ENCODE data around the gene RNASE4. TPM values are rescaled to one million over a fixed set of nuclear protein-coding genes. Genes with fewer than 3 reads are reported as not detected.

The RNASE4 gene
- total RNA-seq, 1 experiment from 2014 or later = 3.9 TPM

DNA sequence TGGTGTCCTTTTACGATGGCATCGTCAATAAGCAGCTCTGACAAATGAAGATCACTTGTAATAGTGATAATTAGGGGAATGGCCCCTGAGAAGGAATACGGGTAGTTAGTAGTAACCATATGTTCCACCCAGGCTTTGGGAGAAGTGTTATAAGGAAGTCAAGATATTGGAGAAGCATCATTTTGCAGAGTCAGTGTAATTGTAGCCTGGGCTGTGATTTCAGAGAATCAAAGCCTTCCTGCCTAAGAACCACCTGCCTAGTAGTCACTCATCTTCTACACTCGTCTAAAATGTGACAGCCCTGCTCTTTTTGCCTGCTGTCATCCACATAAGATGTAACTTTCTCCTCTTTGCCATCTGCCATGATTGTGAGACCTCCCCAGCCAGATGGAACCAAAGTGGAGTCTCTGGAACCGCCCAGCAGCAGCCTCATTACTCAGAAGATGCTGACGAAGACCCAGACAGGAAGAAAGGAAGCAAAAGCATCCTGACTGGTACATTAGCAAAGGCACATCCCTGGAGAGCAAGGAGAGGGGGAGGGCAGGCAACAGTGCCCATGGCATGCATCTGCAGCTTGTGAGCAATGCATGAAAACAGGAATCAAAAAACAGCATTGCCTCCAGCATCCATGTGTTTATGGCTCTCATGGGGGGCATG lies 48.7 kb downstream of the RNASE4 start:
- Histone ChIP-seq H3K4me3 (replicated peaks in 1 of 2; ENCODE audit: low read depth in 1 of 2, low read length in 2 of 2) (no peak overlapping the region), H3K4me2 (ENCODE audit: low read length) (no peak overlapping the region), H4K20me1 (ENCODE audit: insufficient read depth) (no peaks in the 10 kb centered on the region), H3K9me3 (ENCODE audit: control insufficient read depth in 1 of 2, insufficient read depth in 1 of 2, low read depth in 1 of 2, low read length in 2 of 2) (no peaks in the 10 kb centered on the region), H3K36me3 (ENCODE audit: control insufficient read depth in 1 of 2, insufficient read depth in 2 of 2, low read length in 2 of 2) (no peaks in the 10 kb centered on the region), H3K27ac (ENCODE audit: low read depth, low read length) (no peak overlapping the region), H3K79me2 (ENCODE audit: insufficient read depth, low read length) (no peaks in the 10 kb centered on the region), H3K4me1 (ENCODE audit: control insufficient read depth in 1 of 2, insufficient read depth in 2 of 2, low read length in 2 of 2) (no peaks in the 10 kb centered on the region), H2AFZ (ENCODE audit: low read depth, low read length, poor library complexity, severe bottlenecking) (no peak overlapping the region), H3K9ac (ENCODE audit: low read length) (no peak overlapping the region), H3K9me2 (ENCODE audit: insufficient read depth) (no peaks in the 10 kb centered on the region), H3K27me3 (ENCODE audit: insufficient read depth, low read length) (peaks cover 12% of the 10 kb centered on the region)
- ChIA-PET POLR2A (no interaction called here), CTCF (no interaction called here), RAD21 (ENCODE audit: low non-redundant PET in 1 of 2, low total read pairs in 2 of 2, uncharacterized antibody in 2 of 2, unreplicated experiment in 2 of 2) (no interaction called here)
- ATAC-seq (no peak), DNase-seq (ENCODE audit: low read depth, low spot score) (no peak)
- TF ChIP-seq SRF (IDR thresholded peaks at IDR 0.05; ENCODE audit: low read depth) (no peak), RAD21 (IDR thresholded peaks at IDR 0.05; ENCODE audit: low read depth) (no peak), ELF1 (IDR thresholded peaks at IDR 0.05; ENCODE audit: borderline replicate concordance, low read depth) (no peak), ZNF274 (IDR thresholded peaks at IDR 0.05; ENCODE audit: low read depth, low read length) (no peak), JUND (IDR thresholded peaks at IDR 0.05) (no peak)
- BruUV-seq (replicated peaks) = no TSS peak
- intact Hi-C loops (cut with micrococcal nuclease) = no loop called here

GRCh38 chr14:20733684-20734429 lies 49.5 kb downstream of the RNASE4 start:
- Histone ChIP-seq H3K4me1 (ENCODE audit: control insufficient read depth in 1 of 2, insufficient read depth in 2 of 2, low read length in 2 of 2) (no peaks in the 10 kb centered on the region), H3K4me2 (ENCODE audit: low read length) (no peak overlapping the region), H3K9ac (ENCODE audit: low read length) (no peak overlapping the region), H3K9me3 (ENCODE audit: control insufficient read depth in 1 of 2, insufficient read depth in 1 of 2, low read depth in 1 of 2, low read length in 2 of 2) (no peaks in the 10 kb centered on the region), H3K27ac (ENCODE audit: low read depth, low read length) (no peak overlapping the region), H4K20me1 (ENCODE audit: insufficient read depth) (no peaks in the 10 kb centered on the region), H3K27me3 (ENCODE audit: insufficient read depth, low read length) (peaks cover 8% of the 10 kb centered on the region), H3K79me2 (ENCODE audit: insufficient read depth, low read length) (no peaks in the 10 kb centered on the region), H2AFZ (ENCODE audit: low read depth, low read length, poor library complexity, severe bottlenecking) (no peak overlapping the region), H3K36me3 (ENCODE audit: control insufficient read depth in 1 of 2, insufficient read depth in 2 of 2, low read length in 2 of 2) (no peaks in the 10 kb centered on the region), H3K4me3 (replicated peaks in 1 of 2; ENCODE audit: low read depth in 1 of 2, low read length in 2 of 2) (no peak overlapping the region), H3K9me2 (ENCODE audit: insufficient read depth) (no peaks in the 10 kb centered on the region)
- ATAC-seq = no peak
- BruUV-seq (replicated peaks) = no TSS peak
- DNase-seq (ENCODE audit: low read depth, low spot score) = no peak
- intact Hi-C loops (cut with micrococcal nuclease) = no loop called here
- ChIA-PET POLR2A (no interaction called here), RAD21 (ENCODE audit: low non-redundant PET in 1 of 2, low total read pairs in 2 of 2, uncharacterized antibody in 2 of 2, unreplicated experiment in 2 of 2) (no interaction called here), CTCF (no interaction called here)
- TF ChIP-seq FOSL1 (IDR thresholded peaks at IDR 0.05; ENCODE audit: low read depth) (no peak), CEBPB (IDR thresholded peaks at IDR 0.05; ENCODE audit: low read depth) (no peak), POLR2A (IDR thresholded peaks at IDR 0.05; ENCODE audit: borderline replicate concordance, extremely low read depth, insufficient read depth, insufficient read length) (no peak), POLR2AphosphoS5 (IDR thresholded peaks at IDR 0.05; ENCODE audit: low read depth, low read length) (no peak), CBX3 (IDR thresholded peaks at IDR 0.05; ENCODE audit: low read depth) (no peak), SIN3A (IDR thresholded peaks at IDR 0.05; ENCODE audit: low read depth) (no peak), ZBTB33 (IDR thresholded peaks at IDR 0.05; ENCODE audit: extremely low read depth, insufficient replicate concordance, low read length) (no peak), SP1 (IDR thresholded peaks at IDR 0.05; ENCODE audit: low read depth) (no peak)
- TF ChIP-seq, protein P1, sequence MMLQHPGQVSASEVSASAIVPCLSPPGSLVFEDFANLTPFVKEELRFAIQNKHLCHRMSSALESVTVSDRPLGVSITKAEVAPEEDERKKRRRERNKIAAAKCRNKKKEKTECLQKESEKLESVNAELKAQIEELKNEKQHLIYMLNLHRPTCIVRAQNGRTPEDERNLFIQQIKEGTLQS (IDR thresholded peaks at IDR 0.05) = no peak
- TF ChIP-seq, protein P2, sequence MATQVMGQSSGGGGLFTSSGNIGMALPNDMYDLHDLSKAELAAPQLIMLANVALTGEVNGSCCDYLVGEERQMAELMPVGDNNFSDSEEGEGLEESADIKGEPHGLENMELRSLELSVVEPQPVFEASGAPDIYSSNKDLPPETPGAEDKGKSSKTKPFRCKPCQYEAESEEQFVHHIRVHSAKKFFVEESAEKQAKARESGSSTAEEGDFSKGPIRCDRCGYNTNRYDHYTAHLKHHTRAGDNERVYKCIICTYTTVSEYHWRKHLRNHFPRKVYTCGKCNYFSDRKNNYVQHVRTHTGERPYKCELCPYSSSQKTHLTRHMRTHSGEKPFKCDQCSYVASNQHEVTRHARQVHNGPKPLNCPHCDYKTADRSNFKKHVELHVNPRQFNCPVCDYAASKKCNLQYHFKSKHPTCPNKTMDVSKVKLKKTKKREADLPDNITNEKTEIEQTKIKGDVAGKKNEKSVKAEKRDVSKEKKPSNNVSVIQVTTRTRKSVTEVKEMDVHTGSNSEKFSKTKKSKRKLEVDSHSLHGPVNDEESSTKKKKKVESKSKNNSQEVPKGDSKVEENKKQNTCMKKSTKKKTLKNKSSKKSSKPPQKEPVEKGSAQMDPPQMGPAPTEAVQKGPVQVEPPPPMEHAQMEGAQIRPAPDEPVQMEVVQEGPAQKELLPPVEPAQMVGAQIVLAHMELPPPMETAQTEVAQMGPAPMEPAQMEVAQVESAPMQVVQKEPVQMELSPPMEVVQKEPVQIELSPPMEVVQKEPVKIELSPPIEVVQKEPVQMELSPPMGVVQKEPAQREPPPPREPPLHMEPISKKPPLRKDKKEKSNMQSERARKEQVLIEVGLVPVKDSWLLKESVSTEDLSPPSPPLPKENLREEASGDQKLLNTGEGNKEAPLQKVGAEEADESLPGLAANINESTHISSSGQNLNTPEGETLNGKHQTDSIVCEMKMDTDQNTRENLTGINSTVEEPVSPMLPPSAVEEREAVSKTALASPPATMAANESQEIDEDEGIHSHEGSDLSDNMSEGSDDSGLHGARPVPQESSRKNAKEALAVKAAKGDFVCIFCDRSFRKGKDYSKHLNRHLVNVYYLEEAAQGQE (IDR thresholded peaks at IDR 0.05; ENCODE audit: low read depth) = no peak
